Lower lobe of right lung (tissue), 2 donors: ENCODE data around the gene PKHD1. TPM values are rescaled to one million over a fixed set of nuclear protein-coding genes. Genes with fewer than 3 reads are reported as not detected.

Experiments
- ATAC-seq, 2 donors: fragments of 200-7000 bp; cut with Tn5 transposase; one replicate each; pipeline ENCODE4 v1.9.1; 2020 to 2022; ENCODE audit warnings: mild to moderate bottlenecking in 2 of 2, moderate library complexity in 2 of 2
- DNase-seq: peaks from one replicate; pipeline ENCODE4 v3.0.0-alpha.2; 2020
- H3K27ac ChIP-seq: fragments of 200-600 bp; one replicate; pipeline ENCODE4 v1.8.0; 2022
- H3K27me3 ChIP-seq: fragments of 200-600 bp; one replicate; pipeline ENCODE4 v1.8.0; 2022; ENCODE audit warnings: low read depth
- H3K36me3 ChIP-seq: fragments of 200-600 bp; one replicate; pipeline ENCODE4 v1.8.0; 2022; ENCODE audit warnings: mild to moderate bottlenecking
- H3K4me1 ChIP-seq: fragments of 200-600 bp; one replicate; pipeline ENCODE4 v1.8.0; 2022
- H3K4me3 ChIP-seq: fragments of 200-600 bp; one replicate; pipeline ENCODE4 v1.8.0; 2022; ENCODE audit warnings: mild to moderate bottlenecking
- H3K9me3 ChIP-seq: fragments of 200-600 bp; one replicate; pipeline ENCODE4 v1.8.0; 2022
- CTCF ChIP-seq: fragments of 200-600 bp; IDR thresholded peaks from one replicate; pipeline ENCODE4 v1.8.0; 2022; ENCODE audit warnings: antibody characterized with exemption, mild to moderate bottlenecking
- intact Hi-C: fragments of 100-400 bp; cut with DNase I; formaldehyde crosslinking; loops from one replicate; pipeline ENCODE4 v1.11.0; 2022
- total RNA-seq: library from RNA; stranded (reverse); fragmentation: NEBNext Ultra II Directional; extraction: Animal tissue kit (Norgen Biotek cat#: 25700); gene quantifications from one replicate; pipeline ENCODE4 v1.2.1, GENCODE V29; 2021
- donor health status: DM: no; HTN: yes; CAD: no; lungs with severe emphysema.

PKHD1 gene
- total RNA-seq, 1 donor from 2014 or later: 0.09 TPM

- Histone ChIP-seq H3K4me3 (no peak overlapping the region), H3K27me3 (no peaks in the 10 kb centered on the region), H3K9me3 (no peaks in the 10 kb centered on the region), H3K36me3 (no peaks in the 10 kb centered on the region), H3K27ac (no peak overlapping the region), H3K4me1 (no peaks in the 10 kb centered on the region)
- TF ChIP-seq CTCF: no peak
- DNase-seq (no peak), ATAC-seq (no peak)
- intact Hi-C loops: no loop called here
These were observed 17.6 kb upstream of the PKHD1 start for GRCh38 chr6:52104979-52105378.

- no peaks in the 10 kb centered on the region for H3K4me1 ChIP-seq
- intact Hi-C loops: no loop called here
- ATAC-seq (no peak), DNase-seq (no peak)
- no peaks in the 10 kb centered on the region for H3K27me3 ChIP-seq
- no peak overlapping the region for H3K27ac ChIP-seq
- no peaks in the 10 kb centered on the region for H3K9me3 ChIP-seq
- no peaks in the 10 kb centered on the region for H3K36me3 ChIP-seq
- H3K4me3 ChIP-seq: no peak overlapping the region
- TF ChIP-seq CTCF: no peak
These were observed 16.2 kb upstream of the PKHD1 start for GRCh38 chr6:52103623-52104022.

- no peak for ATAC-seq
- intact Hi-C loops: no loop called here
- TF ChIP-seq CTCF: no peak
These were observed 15.0 kb upstream of the PKHD1 start for GRCh38 chr6:52102405-52102804.

GRCh38 chr6:52098721-52099120, 11.3 kb upstream of the PKHD1 start:
- no peaks in the 10 kb centered on the region for H3K27me3 ChIP-seq
- no peaks in the 10 kb centered on the region for H3K4me1 ChIP-seq
- no peaks in the 10 kb centered on the region for H3K36me3 ChIP-seq
- no peak overlapping the region for H3K4me3 ChIP-seq
- no peak for ATAC-seq
- intact Hi-C loops: no loop called here
- no peak overlapping the region for H3K27ac ChIP-seq
- no peaks in the 10 kb centered on the region for H3K9me3 ChIP-seq
- DNase-seq: no peak
- TF ChIP-seq CTCF: no peak

More at GRCh38 chr6:52102405-52102804, 15.0 kb upstream of the PKHD1 start:
- Histone ChIP-seq H3K27ac (no peak overlapping the region), H3K9me3 (no peaks in the 10 kb centered on the region), H3K36me3 (no peaks in the 10 kb centered on the region), H3K27me3 (no peaks in the 10 kb centered on the region), H3K4me3 (no peak overlapping the region), H3K4me1 (no peaks in the 10 kb centered on the region)
- DNase-seq: no peak

GRCh38 chr6:52089758-52090348, 2.4 kb upstream of the PKHD1 start:
- Histone ChIP-seq H3K27ac (no peak overlapping the region), H3K4me1 (no peaks in the 10 kb centered on the region), H3K9me3 (no peaks in the 10 kb centered on the region), H3K27me3 (no peaks in the 10 kb centered on the region), H3K36me3 (no peaks in the 10 kb centered on the region), H3K4me3 (no peak overlapping the region)
- intact Hi-C loops: no loop called here
- DNase-seq (no peak), ATAC-seq (peak in 1 of 2 donors; percentile 27)
- TF ChIP-seq CTCF: no peak
